ENCODE measurements around the gene ACBD3.

Gene ACBD3

DNA sequence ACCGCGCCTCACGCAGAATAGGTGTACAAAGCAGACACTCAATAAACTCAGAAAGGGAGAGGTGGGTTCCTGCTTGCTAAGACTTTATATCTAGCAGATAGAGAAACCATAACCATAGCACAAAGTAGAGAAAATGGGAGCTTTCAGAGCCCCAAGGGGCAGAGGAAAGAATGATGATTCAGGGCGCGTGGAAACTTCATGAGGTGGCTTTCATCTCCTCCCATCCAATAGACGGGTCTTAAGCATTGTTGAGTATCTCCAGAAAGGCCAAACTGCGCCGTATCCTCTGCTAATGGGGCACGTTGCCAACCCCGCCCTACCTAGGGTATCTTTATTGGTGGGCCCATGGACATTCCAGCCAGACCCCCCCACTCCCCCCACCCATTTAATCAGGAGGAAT is 36.1 kb upstream of the ACBD3 start:
- Histone ChIP-seq H3K36me3 (ENCODE audit: insufficient read depth, low read length) (no peaks in the 10 kb centered on the region), H3K4me1 (ENCODE audit: insufficient read depth, low read length) (no peaks in the 10 kb centered on the region), H3K27me3 (ENCODE audit: insufficient read depth, low read length, poor library complexity) (no peaks in the 10 kb centered on the region), H3K79me2 (ENCODE audit: insufficient read depth, low read length) (no peaks in the 10 kb centered on the region), H3K4me2 (ENCODE audit: insufficient read depth, low read length) (no peak overlapping the region), H2AFZ (ENCODE audit: low read depth, low read length) (no peak overlapping the region), H4K20me1 (ENCODE audit: insufficient read depth, low read length) (no peaks in the 10 kb centered on the region), H3K4me3 (ENCODE audit: low read depth in 1 of 2, low read length in 2 of 2) (no peak overlapping the region), H3K9ac (ENCODE audit: low read depth, low read length) (no peak overlapping the region), H3K27ac (ENCODE audit: low read length) (no peak overlapping the region), H3K9me3 (ENCODE audit: insufficient read depth, low read length, severe bottlenecking) (no peaks in the 10 kb centered on the region)
- DNase-seq (no peak), ATAC-seq (ENCODE audit: insufficient read depth, low read depth) (peak; percentile 9; the same call in 1 of the 3 replicates)
- TF ChIP-seq EZH2 (IDR thresholded peaks at IDR 0.05; ENCODE audit: borderline replicate concordance, low read depth, low read length, severe bottlenecking), result no peak
- TF ChIP-seq CTCF (IDR thresholded peaks at IDR 0.05; ENCODE audit: borderline replicate concordance, extremely low read depth, low read length, poor library complexity, severe bottlenecking), result no peak

GRCh38 chr1:226220473-226221189 is 34.1 kb upstream of the ACBD3 start:
- Histone ChIP-seq H2AFZ (ENCODE audit: low read depth, low read length) (no peak overlapping the region), H3K4me2 (ENCODE audit: insufficient read depth, low read length) (no peak overlapping the region), H3K4me1 (ENCODE audit: insufficient read depth, low read length) (no peaks in the 10 kb centered on the region), H3K9me3 (ENCODE audit: insufficient read depth, low read length, severe bottlenecking) (no peaks in the 10 kb centered on the region), H3K9ac (ENCODE audit: low read depth, low read length) (no peak overlapping the region), H3K27me3 (ENCODE audit: insufficient read depth, low read length, poor library complexity) (no peaks in the 10 kb centered on the region), H3K27ac (ENCODE audit: low read length) (no peak overlapping the region), H4K20me1 (ENCODE audit: insufficient read depth, low read length) (no peaks in the 10 kb centered on the region), H3K36me3 (ENCODE audit: insufficient read depth, low read length) (no peaks in the 10 kb centered on the region), H3K4me3 (ENCODE audit: low read depth in 1 of 2, low read length in 2 of 2) (no peak overlapping the region), H3K79me2 (ENCODE audit: insufficient read depth, low read length) (no peaks in the 10 kb centered on the region)
- no peak for TF ChIP-seq EZH2 (IDR thresholded peaks at IDR 0.05; ENCODE audit: borderline replicate concordance, low read depth, low read length, severe bottlenecking)
- TF ChIP-seq CTCF (IDR thresholded peaks at IDR 0.05; ENCODE audit: borderline replicate concordance, extremely low read depth, low read length, poor library complexity, severe bottlenecking), result no peak
- ATAC-seq (ENCODE audit: insufficient read depth, low read depth) (no peak), DNase-seq (no peak)

DNA sequence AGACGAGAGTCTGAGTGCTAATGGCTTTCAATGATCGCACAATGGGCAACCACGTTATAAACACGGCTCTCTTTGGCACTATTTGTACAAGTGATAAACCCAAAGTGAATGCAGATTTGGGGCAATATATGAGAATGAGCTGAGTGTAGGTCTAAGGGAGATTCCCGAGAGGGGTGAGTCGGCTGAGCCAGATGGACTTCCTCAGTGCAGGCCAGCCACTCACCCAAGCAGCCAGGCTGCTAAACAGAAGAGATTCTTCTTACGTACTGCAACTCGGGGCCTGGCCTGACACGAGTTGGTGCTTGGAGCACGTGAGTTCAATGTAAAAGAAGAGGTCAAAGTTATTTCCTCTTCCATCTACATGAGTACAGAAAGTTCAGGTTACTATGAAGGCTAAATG is 30.7 kb upstream of the ACBD3 start:
- H3K4me1 ChIP-seq (ENCODE audit: insufficient read depth, low read length), result no peaks in the 10 kb centered on the region
- no peak overlapping the region for H3K27ac ChIP-seq (ENCODE audit: low read length)
- no peak overlapping the region for H3K9ac ChIP-seq (ENCODE audit: low read depth, low read length)

More for the DNA sequence above, 30.7 kb upstream of the ACBD3 start:
- Histone ChIP-seq H3K79me2 (ENCODE audit: insufficient read depth, low read length) (no peaks in the 10 kb centered on the region), H2AFZ (ENCODE audit: low read depth, low read length) (no peak overlapping the region), H3K4me2 (ENCODE audit: insufficient read depth, low read length) (no peak overlapping the region), H3K36me3 (ENCODE audit: insufficient read depth, low read length) (no peaks in the 10 kb centered on the region), H3K9me3 (ENCODE audit: insufficient read depth, low read length, severe bottlenecking) (no peaks in the 10 kb centered on the region), H4K20me1 (ENCODE audit: insufficient read depth, low read length) (no peaks in the 10 kb centered on the region), H3K4me3 (ENCODE audit: low read depth in 1 of 2, low read length in 2 of 2) (no peak overlapping the region), H3K27me3 (ENCODE audit: insufficient read depth, low read length, poor library complexity) (no peaks in the 10 kb centered on the region)
- DNase-seq (no peak), ATAC-seq (ENCODE audit: insufficient read depth, low read depth) (no peak)
- TF ChIP-seq CTCF (IDR thresholded peaks at IDR 0.05; ENCODE audit: borderline replicate concordance, extremely low read depth, low read length, poor library complexity, severe bottlenecking), result no peak
- no peak for TF ChIP-seq EZH2 (IDR thresholded peaks at IDR 0.05; ENCODE audit: borderline replicate concordance, low read depth, low read length, severe bottlenecking)
